SW 1271 (cell line): ENCODE results near the gene KIF1A.
"Not testable (repeated sequence)": the region's sequence is repeated elsewhere in the genome, so short reads cannot be mapped to it uniquely, and the experiment has no call there.

ENCODE experiments used
- DNase-seq, 2 experiments: peaks; one replicate each; lab custom pipeline; 2025; lab: John Stamatoyannopoulos, UW

The KIF1A gene

GRCh38 chr2:240846873-240847595, 27.0 kb upstream of the KIF1A start:
- no peak for DNase-seq

GRCh38 chr2:240846309-240846708, 26.3 kb upstream of the KIF1A start:
- DNase-seq, result not testable (repeated sequence)

- peak; percentile 71 to 82 for DNase-seq
These were observed 20.5 kb upstream of the KIF1A start for GRCh38 chr2:240840435-240841060.

- DNase-seq, result no peak
These were observed 19.4 kb upstream of the KIF1A start for GRCh38 chr2:240839152-240840143.

- no peak for DNase-seq
These were observed 17.6 kb upstream of the KIF1A start for GRCh38 chr2:240837621-240838020.

GRCh38 chr2:240836781-240837467, 16.9 kb upstream of the KIF1A start:
- DNase-seq, result no peak

- DNase-seq, result no peak
These were observed 15.5 kb upstream of the KIF1A start for GRCh38 chr2:240835528-240835927.

- no peak for DNase-seq
These were observed 14.5 kb upstream of the KIF1A start for GRCh38 chr2:240834377-240834975.

- no peak for DNase-seq
These were observed 13.8 kb upstream of the KIF1A start for GRCh38 chr2:240833724-240834285.

GRCh38 chr2:240832921-240833494, 13.0 kb upstream of the KIF1A start:
- DNase-seq, result no peak

GRCh38 chr2:240832205-240832727, 12.2 kb upstream of the KIF1A start:
- peak; percentile 66 to 82 for DNase-seq

- no peak for DNase-seq
These were observed 11.7 kb upstream of the KIF1A start for GRCh38 chr2:240831594-240832204.

GRCh38 chr2:240825476-240825875, 5.5 kb upstream of the KIF1A start:
- DNase-seq, result no peak

GRCh38 chr2:240823449-240824336, 3.7 kb upstream of the KIF1A start:
- no peak for DNase-seq

- DNase-seq, result no peak
These were observed 2.3 kb upstream of the KIF1A start for GRCh38 chr2:240822280-240822847.

- DNase-seq, result no peak
These were observed 1.4 kb upstream of the KIF1A start for GRCh38 chr2:240821429-240821778.

- no peak for DNase-seq
These were observed 799 bp upstream of the KIF1A start for GRCh38 chr2:240820607-240821428.
